Stimulated activated CD4-positive, alpha-beta T cell treated with anti-CD3 and anti-CD28 coated beads, Interleukin-2, amount 100 ng/mL, for 48 hours (primary cell): Measurements from ENCODE around the gene C1orf116.

Experiments
- DNase-seq, 2 donors: peaks; one replicate each; pipeline ENCODE4 v3.0.0-alpha.2; 2020

C1orf116 gene

DNA sequence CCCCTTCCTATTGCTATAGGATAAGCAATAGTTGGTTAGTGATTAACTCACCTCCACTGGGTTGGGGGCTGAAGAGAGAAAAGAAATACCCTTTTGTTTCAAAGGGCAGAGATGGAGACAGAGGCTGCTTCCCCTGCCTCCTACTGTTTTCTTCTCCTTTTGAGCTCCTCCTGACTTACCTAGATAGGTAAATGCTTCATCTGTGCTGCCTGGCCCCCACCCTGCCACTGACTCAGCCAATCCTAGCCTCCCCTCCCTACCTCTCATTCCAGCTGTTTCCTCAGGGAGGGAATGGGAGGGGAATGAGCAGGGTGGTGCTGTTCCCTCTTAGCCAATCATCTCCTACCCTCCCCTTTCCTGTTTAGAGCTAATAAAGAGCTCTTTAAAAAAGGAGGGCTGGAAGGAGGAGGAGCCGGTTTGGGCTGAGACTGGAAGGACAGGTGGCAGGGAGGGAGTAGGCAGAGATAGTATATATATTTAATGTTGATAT lies at the start of gene C1orf116:
C1orf116 (minus strand) TSS at position 229 of the 490 bp plus-strand sequence. CDS start 5,158 bp downstream, outside the sequence.
- DNase-seq = no peak

DNA sequence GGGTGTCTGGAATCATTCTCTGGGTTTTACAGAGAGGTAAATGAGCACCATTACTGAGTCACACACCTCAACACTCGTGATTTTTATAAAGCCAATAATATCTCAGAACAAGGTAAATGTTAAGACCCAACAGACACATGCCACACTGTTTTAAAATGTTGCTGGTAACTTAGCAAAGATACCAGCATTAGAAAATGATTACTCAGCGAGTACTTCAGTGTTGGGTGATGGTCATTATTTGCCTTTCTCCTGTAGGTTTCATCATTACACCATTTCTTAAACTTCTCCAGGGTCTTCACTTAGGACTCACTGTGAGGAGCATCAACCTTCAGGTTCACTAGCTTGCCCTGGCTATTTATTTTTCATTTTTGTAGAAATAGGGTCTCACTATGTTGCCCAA lies 49.2 kb upstream of the C1orf116 start:
- DNase-seq = no peak

DNA sequence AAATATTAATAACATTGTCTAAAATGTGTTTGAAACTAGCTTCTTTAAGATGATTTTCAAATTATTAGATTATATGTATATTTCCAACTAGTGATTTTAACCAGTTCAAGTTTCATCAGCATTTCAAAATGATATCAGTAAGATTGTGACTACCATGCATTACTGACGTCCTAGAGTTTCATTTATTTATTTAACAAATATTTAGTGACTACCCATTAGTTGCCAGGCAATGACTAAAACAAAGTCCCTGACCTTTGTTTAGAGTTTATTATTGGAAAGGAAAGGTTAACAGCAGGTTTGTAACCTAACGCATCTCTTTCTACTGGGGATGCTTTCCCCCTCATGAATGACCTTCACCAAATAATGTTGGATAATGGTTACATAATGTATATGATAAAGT lies 48.5 kb upstream of the C1orf116 start:
- no peak for DNase-seq

DNA sequence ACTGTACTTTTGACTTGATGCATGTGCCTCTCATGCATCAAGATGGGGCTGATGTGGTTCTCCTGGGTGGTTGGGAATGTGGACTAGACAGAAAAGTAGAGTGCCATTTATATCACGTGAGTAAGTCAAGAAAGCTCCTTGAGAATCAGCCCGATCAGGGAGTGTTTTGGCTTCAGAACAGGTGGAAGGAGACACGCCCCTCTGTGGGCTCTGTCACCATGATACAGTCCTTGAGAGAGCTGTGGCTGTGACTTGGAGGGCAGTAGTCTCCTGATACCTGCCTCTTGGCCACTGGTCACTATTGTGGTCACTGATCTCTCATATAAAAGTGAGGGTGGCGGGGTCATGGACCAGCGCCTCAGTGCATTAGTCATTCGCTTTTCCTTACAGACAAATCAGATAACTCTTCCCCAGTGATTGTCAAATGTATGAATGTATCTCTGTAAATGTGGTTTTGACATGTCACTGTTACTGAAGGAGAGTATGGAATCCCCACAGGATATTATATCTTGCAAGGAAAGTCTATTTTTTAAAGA lies 47.2 kb upstream of the C1orf116 start:
- no peak for DNase-seq

DNA sequence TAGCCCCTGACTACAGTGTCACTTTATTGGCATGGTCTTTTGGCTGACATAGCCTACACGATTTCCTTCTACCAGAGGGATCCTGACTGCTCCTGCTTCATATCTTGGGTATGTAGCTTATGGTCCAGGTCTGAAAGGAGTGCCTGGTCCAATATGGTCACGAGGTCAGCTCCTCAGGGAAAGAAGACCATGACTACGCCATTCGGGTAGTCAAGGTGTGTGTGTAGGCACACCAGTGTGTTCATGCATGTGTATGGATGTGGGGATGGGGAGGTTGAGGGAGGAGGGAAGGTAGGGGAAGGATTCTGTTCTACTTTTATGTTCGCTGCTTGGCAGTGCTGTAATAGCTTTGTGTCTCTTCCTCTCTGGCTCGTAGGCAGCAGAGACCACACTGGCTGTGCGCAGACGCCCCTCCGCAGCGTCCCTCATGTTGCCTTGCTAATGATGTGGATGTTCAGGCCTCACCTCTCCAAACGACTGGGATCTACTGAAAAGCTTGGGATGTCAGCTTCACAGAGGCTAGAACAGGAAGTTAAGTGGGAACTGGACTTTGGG lies 46.1 kb upstream of the C1orf116 start:
- no peak for DNase-seq

DNA sequence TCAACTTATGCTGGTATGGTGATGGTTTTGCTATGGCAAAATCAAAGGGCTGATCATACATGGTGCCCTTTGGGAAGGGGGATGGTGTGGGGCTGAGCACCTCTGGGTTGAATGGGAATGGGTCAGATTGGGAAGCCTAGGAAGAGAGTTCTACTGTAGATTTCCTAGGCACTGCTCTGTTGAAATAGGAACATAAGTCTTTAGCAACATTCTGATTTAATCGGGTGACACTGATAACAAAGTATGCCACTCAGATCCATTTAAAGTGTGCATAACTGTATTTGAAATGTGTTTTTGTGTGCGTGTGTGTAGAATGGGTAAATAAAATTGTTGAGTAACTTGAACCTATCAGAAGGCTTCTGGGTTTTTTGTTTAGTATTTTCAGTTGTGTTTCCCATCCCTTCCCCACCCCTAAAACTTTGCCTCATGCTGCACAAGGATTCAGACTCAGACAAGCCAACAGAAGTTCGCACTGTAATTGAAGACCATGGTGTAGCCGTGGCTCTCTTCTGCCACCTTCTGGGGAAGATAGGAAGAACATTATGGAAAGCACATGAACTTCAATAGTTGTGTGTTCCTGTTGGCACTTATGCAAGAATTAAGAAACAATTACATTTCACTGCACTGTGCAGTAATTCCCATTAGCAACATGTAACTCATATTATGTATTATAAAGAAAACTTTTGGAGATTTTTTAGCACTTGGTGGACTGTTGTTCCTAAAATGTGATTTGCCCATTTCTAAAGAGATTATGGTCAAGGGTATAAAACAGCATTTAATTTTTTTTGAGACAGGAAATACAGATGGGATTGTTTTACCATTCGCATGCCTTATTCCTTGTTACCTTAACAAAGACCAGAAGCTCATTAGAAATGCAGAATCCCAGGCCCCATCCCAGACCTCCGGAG lies 45.2 kb upstream of the C1orf116 start:
- peak; percentile 59 to 67 for DNase-seq

DNA sequence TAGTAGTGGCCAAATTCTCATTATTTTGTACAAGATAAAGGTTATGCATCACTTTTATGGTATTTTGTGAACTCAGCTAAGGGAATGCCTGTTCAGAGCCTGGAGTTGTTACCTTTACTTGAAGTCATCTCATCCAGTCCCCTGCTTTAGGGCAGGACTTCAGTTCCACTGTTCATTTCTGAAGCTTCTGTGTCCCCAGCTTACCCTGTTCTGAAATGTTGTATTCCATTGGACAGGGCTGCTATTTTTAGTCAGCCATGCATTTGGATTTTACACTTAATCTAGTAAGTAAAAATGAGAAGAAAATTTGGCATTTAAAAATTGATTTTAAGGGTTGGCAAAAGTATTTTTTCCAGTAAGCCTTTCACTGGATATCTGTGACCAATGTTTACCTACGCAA lies 44.5 kb upstream of the C1orf116 start:
- DNase-seq = no peak

DNA sequence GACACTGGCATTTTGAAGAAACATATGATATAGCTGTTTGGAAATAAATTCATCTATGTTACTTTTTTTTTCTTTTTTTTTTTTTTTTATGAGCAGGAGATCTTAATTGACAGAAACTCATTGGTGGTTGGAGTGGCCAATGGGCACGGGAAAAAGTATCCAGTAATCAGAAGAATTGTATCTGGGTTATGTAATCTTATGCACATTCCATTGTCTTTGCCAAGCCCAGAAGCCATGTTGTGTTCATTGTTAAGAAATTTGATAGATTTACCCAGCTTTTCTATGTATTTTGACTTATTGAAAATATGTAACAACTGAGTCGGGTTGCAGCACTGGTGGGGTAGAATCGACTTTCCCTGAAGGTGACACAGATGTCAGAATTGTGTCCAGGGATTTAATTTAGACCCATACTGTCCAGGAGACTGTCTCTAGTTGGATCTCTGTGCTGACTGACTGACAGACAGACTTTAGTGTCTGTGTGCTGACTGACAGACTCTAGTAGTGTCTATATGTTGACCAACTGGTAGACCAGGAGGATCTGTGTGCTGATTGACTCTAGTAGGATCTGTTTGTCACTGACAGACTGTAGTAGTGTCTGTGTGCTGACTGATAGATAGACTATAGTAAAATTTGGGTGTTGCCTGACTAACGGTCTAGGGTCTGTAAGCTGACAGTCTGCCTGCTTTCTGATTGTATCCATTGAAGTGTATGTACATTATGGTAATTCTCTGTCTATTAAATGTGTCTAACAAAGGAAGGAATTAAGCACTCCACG lies 43.8 kb upstream of the C1orf116 start:
- DNase-seq = no peak

DNA sequence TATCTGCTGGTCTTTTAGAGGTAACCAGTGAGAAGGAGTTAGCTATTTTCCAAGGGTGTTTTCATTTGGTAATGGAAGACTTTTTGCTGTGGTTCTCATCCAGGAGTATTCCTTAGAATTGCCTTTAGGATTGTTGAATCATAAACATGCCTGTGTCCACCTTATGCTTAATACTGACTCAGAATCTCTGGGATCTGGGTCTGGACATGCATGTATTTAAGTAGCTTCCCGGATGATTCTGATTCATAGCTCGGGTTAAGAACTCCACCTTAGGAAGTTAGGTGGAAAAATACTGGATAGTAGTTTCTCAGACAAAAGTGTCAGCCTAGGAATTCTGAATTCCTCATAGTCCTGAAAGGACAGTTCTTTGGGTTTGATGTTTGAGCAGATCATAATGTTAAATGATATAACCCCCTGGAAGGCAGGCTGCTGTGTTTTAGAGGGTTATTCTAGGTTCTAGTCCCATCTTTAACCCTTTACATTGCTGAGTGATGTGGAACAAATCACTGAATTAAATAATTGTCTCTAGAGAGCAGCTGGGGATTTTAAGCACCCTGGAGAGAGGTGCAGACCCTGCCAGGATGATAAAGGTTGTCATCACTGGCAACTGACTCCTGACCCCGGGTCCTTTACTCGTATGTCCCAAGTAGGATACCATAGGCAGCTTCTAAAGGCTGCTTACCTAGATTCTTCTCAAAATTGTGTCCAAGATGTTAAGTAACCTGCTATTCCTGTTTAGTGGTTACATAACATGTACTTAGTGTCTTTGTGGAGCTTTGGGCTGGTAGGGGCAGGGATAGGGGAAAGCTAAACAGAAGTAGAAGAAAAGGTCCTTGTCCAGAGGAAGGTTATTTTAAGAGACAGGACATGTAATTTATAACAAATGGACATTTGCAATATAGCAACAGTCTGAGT lies 41.6 kb upstream of the C1orf116 start:
- no peak for DNase-seq

DNA sequence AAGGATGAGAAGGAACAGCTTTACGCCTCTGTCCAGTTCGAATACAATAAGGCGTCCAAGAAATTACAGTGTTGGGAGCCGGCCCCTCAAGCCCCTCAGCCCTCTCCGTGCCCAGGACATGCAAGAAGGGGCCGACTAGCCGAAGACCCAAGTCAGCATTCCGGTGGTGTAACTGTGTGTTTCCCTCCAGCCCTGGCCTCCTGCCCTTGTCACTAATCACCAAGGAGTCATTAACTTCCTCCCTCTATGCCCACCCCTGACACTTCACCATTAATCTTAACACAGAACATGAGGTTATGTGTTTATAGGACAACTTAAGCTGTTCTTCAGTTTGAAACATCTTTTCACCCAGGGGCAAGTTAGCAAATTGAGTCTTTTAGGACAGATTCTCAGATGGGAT lies 39.7 kb upstream of the C1orf116 start:
- no peak for DNase-seq

DNA sequence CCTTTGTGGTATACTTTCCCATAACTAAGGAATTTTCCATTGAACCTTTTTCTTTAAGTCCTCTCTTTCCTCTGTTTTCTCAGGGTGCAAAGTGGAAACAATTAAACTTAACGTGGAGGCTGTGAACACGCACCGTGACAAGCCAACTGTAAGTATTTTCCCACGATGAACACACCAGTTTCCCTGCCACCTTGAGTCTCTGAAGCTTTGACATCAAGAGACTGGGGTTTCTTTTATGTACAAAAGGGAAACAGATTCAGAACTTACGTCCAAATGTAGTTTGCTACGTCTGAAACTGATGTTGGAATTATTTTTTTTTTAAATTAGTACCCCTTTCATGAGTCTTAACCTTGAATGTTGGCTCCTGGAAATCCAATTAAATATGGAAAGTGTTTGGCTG lies 38.9 kb upstream of the C1orf116 start:
- no peak for DNase-seq

DNA sequence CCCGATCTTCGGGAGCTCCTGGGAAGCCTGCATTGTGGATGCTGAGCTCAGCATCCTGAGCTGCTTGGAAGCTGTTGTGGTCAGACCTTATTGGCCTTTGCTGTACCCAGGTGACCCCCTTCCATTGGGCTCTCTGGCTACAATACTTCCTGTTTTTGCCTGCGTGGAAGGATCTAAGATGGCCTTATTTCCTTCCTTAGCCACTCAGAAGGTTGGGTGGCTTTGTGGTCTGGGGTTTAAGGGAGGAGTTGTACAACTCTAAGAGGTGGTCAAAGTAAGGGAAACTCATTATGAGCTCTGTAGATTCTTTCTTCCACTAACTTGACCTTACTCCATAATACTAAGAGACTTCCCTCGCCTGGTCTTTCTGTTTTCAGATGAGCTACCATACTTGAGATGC lies 38.3 kb upstream of the C1orf116 start:
- DNase-seq = no peak

DNA sequence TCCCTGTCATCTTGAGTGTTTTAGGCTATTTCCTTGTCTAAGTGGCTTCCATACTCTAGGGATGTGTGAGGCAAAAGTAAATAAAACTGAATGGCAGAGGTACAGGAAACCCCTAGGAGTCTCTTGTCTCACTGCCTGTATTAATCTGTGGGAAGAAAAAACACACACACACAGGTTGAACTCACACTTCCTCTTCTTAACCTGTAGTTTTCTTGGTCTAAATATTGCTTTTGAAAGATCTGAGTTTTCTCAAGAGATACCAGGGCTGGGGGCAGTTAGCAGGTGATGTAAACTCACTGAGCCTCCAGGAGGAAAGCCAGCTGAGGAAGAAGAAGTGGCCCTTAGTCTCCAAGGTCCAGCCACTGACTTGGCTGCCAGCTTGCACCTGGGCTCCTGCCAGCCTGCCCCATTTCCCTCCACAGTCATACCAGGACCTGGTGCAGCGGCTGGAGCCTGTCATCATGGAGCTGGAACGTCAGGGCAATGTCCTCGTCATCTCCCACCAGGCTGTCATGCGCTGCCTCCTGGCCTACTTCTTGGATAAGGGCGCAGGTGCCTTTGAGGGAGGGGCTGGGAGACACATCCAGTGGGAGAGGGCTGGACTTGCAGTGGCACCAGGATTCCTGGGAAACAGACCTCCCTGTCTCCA lies 37.4 kb upstream of the C1orf116 start:
- no peak for DNase-seq

DNA sequence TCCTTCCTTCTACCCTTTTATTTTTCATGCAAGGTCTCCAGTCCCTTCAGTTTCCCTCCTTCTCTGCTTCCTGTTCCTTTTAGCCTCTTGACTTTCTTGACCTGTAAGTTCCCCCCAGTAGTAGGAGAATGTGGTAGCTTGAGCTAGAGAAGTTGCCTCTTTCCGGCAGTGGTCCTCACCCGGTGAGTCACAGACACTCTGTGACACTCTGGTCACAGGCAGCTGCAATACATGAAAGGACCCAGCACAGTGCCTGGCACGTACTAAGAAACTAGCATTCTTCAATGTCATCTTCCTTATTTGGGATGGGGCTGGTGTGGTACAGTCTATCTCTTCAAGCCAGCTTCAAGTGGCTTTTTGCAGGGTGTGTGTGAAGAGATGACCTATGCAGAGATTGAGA lies 36.5 kb upstream of the C1orf116 start:
- DNase-seq = no peak

DNA sequence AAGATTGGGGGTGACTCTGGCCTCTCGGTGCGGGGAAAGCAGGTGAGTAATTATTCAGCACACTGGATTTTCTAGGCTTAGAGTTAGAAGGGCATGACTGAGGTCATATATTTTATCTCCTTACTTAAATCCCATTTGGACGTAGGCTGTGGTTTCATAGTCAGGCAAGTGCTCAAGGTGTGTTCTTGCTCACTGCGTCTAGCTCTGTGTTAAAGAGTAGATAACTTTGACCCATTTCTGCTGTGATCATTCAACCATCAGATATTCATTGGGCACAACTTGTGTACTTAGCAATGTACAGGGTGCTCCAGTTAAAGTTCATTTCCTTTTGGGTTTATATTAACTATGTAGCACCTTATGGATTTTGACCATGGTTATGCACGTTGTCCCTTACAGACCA lies 35.1 kb upstream of the C1orf116 start:
- no peak for DNase-seq

DNA sequence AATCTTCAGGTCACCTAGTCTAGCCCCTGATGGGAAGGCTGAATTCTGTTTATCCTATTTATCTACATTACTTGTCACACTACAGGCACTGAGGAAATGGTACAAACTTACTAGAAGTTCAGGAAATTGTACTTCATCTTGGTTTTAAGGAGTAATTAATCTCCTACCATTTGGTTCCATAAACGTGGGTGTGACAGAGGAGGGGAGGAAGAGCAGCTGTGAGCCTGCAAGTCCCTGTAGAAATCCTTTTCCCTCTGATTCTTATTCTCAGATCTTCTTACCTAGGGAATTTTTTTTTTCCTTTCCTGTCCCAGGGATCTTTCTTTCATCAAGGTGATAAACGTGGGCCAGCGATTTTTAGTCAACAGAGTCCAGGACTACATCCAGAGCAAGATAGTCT lies 34.6 kb upstream of the C1orf116 start:
- no peak for DNase-seq

DNA sequence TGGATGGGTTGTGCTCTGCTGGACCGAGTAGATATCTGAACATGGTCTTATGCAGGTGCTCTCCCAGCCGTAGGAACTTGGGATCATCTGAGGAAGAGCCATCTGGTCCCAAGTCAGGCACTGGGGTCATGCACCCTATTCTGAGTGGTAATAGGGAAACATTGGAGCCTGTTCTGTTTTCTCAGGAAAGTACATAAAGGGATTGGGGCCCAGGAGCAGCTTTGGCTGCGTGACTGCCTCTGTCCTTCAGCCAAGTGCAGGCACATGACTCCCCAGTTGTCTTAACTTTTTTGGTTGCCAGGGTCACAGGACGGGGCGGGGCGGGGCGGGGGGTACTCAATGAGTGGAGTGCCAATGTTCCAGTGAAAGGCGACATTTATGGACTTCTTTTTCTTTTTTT lies 32.0 kb upstream of the C1orf116 start:
- no peak for DNase-seq

DNA sequence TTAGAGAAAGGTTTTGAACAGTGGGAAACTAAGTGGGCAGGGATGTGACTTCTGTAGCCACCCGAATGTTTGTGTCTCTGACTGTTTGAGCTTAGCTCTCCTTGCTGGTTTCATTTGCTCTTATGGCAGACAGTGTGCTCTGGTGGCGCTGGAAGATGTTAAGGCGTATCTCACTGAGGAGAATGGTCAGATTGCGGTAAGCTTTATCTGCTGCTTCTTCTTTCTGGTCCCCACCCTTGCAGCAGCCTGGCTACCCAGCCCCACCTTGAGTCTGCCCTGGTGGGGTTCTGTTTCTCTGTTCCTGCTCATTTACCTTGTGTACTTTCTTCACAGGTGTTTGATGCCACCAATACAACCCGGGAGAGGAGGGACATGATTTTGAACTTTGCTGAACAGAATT lies 30.5 kb upstream of the C1orf116 start:
- no peak for DNase-seq

DNA sequence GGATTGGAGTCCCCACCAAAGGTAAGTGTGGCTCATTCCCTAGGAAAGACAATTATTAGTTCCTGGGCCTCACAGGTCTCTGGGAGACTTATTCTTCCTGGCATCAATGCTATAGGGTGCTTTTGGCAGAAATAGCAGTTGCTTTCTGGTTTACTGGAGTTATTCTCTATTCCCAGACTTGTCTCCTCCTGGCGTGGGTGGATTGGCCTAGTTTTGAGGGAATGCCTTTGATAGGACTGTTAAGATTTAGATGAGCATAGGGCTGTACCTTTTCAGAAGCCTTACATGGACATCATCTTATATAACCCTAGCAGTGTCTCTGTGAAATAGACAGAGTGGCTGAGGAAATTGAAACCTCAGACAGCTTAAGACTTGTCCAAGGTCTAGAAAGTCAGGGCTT lies 29.5 kb upstream of the C1orf116 start:
- DNase-seq = no peak

DNA sequence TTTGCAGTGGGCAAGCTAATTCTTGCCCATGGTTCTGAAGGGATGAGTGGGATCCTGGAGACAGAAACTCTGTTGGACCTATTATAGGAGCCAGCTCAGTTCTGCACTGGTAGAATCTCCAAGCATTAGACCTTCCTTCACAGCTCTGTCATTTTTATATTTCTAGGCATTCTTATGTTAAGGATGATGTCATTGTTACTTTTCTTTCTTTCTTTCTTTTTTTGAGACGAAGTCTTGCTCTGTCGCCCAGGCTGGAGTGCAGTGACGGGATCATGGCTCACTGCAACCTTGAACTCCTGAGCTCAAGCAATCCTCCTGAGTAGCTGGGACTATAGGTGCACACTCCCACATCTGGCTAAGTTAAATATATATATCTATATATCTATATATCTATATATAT lies 28.0 kb upstream of the C1orf116 start:
- no peak for DNase-seq

DNA sequence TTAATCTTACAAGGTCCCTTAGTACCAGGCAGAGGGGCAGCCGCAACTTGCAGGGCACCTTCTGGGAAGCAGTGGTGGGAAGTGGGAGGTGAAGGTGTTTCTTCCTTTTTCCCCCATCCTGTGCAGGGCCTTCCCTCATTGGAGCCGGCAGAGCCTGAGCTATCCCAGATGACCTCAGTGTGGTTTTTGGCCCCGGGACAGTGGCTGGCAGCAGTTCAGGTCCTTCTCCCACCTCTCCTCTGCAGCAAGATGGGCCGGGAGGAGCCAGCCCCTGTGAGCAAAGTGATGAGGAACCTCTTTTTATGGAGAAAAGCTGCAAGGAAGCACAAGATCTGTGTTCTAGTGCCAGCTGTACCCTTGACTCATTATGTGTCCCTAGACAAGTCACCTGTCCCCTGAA lies 27.3 kb upstream of the C1orf116 start:
- DNase-seq = no peak
